Measurements from ENCODE around the gene PBX4. TPM values are rescaled to one million over a fixed set of nuclear protein-coding genes. Genes with fewer than 3 reads are reported as not detected.

Gene PBX4
- total and polyA plus RNA-seq, 2 donors (not counting 1 experiment from before 2014, with no cell fraction given), result 11.7 TPM

DNA sequence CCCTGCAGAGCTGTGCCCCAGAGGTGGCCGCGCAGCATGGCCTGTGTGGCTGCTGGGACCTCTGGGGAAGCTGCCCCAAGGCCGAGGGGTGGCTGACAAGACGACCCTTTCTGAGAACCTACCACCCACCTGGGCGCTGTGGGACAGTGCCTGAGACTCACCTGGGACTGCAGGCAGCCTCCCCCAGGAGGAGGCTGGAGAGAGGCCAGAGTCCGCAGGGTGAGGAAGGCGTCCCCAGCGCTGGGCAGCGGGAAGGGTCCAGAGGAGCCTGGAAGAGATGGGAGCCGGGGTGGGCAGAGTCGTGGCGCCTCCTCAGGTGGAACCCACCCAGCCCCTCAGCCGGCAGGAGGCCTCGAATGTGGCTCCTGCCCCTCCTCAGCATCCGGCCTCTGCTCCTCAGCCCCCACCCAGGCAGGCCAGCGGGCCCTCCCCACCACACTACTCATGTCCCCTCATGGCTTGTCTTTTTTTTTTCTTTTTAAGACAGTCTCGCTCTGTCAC is 55.1 kb downstream of the PBX4 start:
- TF ChIP-seq CTCF (IDR thresholded peaks at IDR 0.05) (no peak), EZH2 (IDR thresholded peaks at IDR 0.05; ENCODE audit: borderline replicate concordance, insufficient read depth, low read depth, low read length, poor library complexity, severe bottlenecking) (no peak)
- H3K4me1 Mint-ChIP-seq, result no peaks in the 10 kb centered on the region
- no peak overlapping the region for H3K9ac ChIP-seq (ENCODE audit: low read length)
- no peaks in the 10 kb centered on the region for H3K9me3 Mint-ChIP-seq (ENCODE audit: insufficient read depth)
- H3K79me2 ChIP-seq (ENCODE audit: control insufficient read depth, insufficient read depth, low read length), result no peaks in the 10 kb centered on the region
- H3K27ac Mint-ChIP-seq, result no peak overlapping the region
- H3K27me3 ChIP-seq (replicated peaks in 1 of 4; ENCODE audit: control extremely low read depth in 1 of 4, control insufficient read depth in 3 of 4, insufficient read depth in 4 of 4, low read length in 3 of 4), result no peaks in the 10 kb centered on the region
- no peak overlapping the region for H3K27ac ChIP-seq (ENCODE audit: low read length in 2 of 2)
- no peak overlapping the region for H2AFZ ChIP-seq (ENCODE audit: insufficient read depth, low read depth, low read length, poor library complexity, severe bottlenecking)
- ChIA-PET CTCF (no interaction called here), POLR2A (no interaction called here)
- no peaks in the 10 kb centered on the region for H4K20me1 ChIP-seq (ENCODE audit: control insufficient read depth, insufficient read depth, low read length, poor library complexity, severe bottlenecking)
- intact Hi-C loops (cut with micrococcal nuclease), result no loop called here
- no peak overlapping the region for H3K4me3 Mint-ChIP-seq
- H3K4me2 ChIP-seq (replicated peaks; ENCODE audit: low read depth, low read length, poor library complexity, severe bottlenecking), result no peak overlapping the region
- ATAC-seq (ENCODE audit: low read depth), result no peak
- peaks cover 0 to 14% (median 0%) of the 10 kb centered on the region in 3 donors for H3K9me3 ChIP-seq (ENCODE audit: control extremely low read depth in 1 of 3, control insufficient read depth in 2 of 3, insufficient read depth in 1 of 3, low read length in 2 of 3)
- H3K4me1 ChIP-seq (ENCODE audit: control insufficient read depth in 2 of 2, insufficient read depth in 2 of 2, low read length in 2 of 2), result no peaks in the 10 kb centered on the region
- no peak for DNase-seq
- no peaks in the 10 kb centered on the region for H3K27me3 Mint-ChIP-seq
- 100% methylated on average over 11 of the region's 17 CpGs for WGBS (ENCODE audit: insufficient coverage)
- H3K4me3 ChIP-seq (ENCODE audit: control extremely low read depth in 1 of 5, extremely low read depth in 1 of 5, insufficient read depth in 1 of 5, low read depth in 2 of 5, low read length in 4 of 5), result no peak overlapping the region
- H3K36me3 ChIP-seq (replicated peaks in 1 of 2; ENCODE audit: control extremely low read depth in 1 of 2, control insufficient read depth in 1 of 2, extremely low read depth in 1 of 2, insufficient read depth in 2 of 2, low read length in 1 of 2), result no peaks in the 10 kb centered on the region

DNA sequence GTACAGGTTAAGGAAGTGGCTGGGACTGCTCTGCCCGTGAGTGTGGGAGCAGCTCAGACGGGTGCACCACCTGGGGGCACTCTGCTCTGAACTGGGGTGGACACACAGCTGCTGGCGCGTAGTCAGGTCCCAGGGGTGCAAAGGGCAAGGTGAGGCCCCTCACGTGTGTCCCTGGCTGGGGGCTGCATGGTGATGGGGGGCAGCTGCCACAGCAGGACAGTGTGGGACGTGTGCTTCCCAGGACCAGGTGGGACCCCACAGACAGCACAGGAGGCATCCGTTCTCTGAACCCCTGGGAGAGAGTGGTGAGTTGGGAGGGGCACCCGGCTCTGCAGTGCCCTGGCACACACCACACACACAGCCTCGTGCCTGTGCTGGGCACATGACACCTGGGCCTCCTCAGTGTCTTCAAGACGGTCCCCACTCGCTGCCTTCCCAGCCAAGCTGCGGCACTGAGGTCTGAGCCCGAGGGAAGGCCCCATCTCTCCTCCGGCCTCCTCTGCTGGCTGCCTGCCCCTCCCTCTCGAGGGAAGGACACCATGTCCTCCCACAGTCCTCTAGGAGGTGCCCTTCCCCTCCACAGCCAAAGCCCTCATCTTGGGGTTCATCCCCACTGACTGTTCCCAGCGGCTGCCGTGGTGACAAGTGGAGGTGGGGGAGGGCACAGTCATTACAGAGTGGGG is 55.7 kb downstream of the PBX4 start:
- Histone ChIP-seq H4K20me1 (ENCODE audit: control insufficient read depth, insufficient read depth, low read length, poor library complexity, severe bottlenecking) (no peaks in the 10 kb centered on the region), H3K27ac (ENCODE audit: low read length in 2 of 2) (no peak overlapping the region), H3K4me2 (replicated peaks; ENCODE audit: low read depth, low read length, poor library complexity, severe bottlenecking) (no peak overlapping the region), H3K4me3 (ENCODE audit: control extremely low read depth in 1 of 5, extremely low read depth in 1 of 5, insufficient read depth in 1 of 5, low read depth in 2 of 5, low read length in 4 of 5) (no peak overlapping the region), H3K9me3 (ENCODE audit: control extremely low read depth in 1 of 3, control insufficient read depth in 2 of 3, insufficient read depth in 1 of 3, low read length in 2 of 3) (peaks cover 0 to 14% (median 0%) of the 10 kb centered on the region in 3 donors), H3K36me3 (replicated peaks in 1 of 2; ENCODE audit: control extremely low read depth in 1 of 2, control insufficient read depth in 1 of 2, extremely low read depth in 1 of 2, insufficient read depth in 2 of 2, low read length in 1 of 2) (no peaks in the 10 kb centered on the region), H3K4me1 (ENCODE audit: control insufficient read depth in 2 of 2, insufficient read depth in 2 of 2, low read length in 2 of 2) (no peaks in the 10 kb centered on the region), H3K27me3 (replicated peaks in 1 of 4; ENCODE audit: control extremely low read depth in 1 of 4, control insufficient read depth in 3 of 4, insufficient read depth in 4 of 4, low read length in 3 of 4) (no peaks in the 10 kb centered on the region), H3K79me2 (ENCODE audit: control insufficient read depth, insufficient read depth, low read length) (no peaks in the 10 kb centered on the region), H2AFZ (ENCODE audit: insufficient read depth, low read depth, low read length, poor library complexity, severe bottlenecking) (no peak overlapping the region), H3K9ac (ENCODE audit: low read length) (no peak overlapping the region)
- TF ChIP-seq EZH2 (IDR thresholded peaks at IDR 0.05; ENCODE audit: borderline replicate concordance, insufficient read depth, low read depth, low read length, poor library complexity, severe bottlenecking) (no peak), CTCF (IDR thresholded peaks at IDR 0.05) (no peak)
- Mint-ChIP-seq H3K9me3 (ENCODE audit: insufficient read depth) (no peaks in the 10 kb centered on the region), H3K4me1 (no peaks in the 10 kb centered on the region), H3K27me3 (no peaks in the 10 kb centered on the region), H3K27ac (no peak overlapping the region), H3K4me3 (no peak overlapping the region)
- intact Hi-C loops (cut with micrococcal nuclease), result no loop called here
- ATAC-seq (ENCODE audit: low read depth) (no peak), DNase-seq (no peak)
- POLR2A ChIA-PET, result no interaction called here
- whole genome bisulfite sequencing (ENCODE audit: insufficient coverage), result 92% methylated on average over 14 of the region's 17 CpGs
- CTCF ChIA-PET, result no interaction called here
